ENCODE measurements around the gene KCNK1. TPM values are rescaled to one million over a fixed set of nuclear protein-coding genes. Genes with fewer than 3 reads are reported as not detected.

The KCNK1 gene
- total RNA-seq, 4 donors from 2014 or later = 2.2 to 5.5 (median 3.2) TPM

- WGBS, 2 donors (ENCODE audit: low coverage in 1 of 2) = 75 to 78% methylated on average over 3 to 5 of the region's 6 CpGs
- H3K4me1 ChIP-seq = no peaks in the 10 kb centered on the region
- TF ChIP-seq POLR2AphosphoS5 (IDR thresholded peaks at IDR 0.05) (no peak), CTCF (IDR thresholded peaks at IDR 0.05) (no peak), POLR2A (IDR thresholded peaks at IDR 0.05) (no peak), EP300 (IDR thresholded peaks at IDR 0.05) (no peak)
- no peaks in the 10 kb centered on the region for H3K27me3 ChIP-seq
- no peak for ATAC-seq
- no peak overlapping the region for H3K27ac ChIP-seq
- no peaks in the 10 kb centered on the region for H3K9me3 ChIP-seq
- no peak overlapping the region for H3K4me3 ChIP-seq
- no peaks in the 10 kb centered on the region for H3K36me3 ChIP-seq
Observed at GRCh38 chr1:233641029-233641428, 27.1 kb downstream of the KCNK1 start.

GRCh38 chr1:233647073-233647472, 33.2 kb downstream of the KCNK1 start:
- H3K36me3 ChIP-seq = no peaks in the 10 kb centered on the region
- ATAC-seq = no peak
- no peak overlapping the region for H3K27ac ChIP-seq
- TF ChIP-seq POLR2A (IDR thresholded peaks at IDR 0.05) (no peak), CTCF (IDR thresholded peaks at IDR 0.05) (no peak), EP300 (IDR thresholded peaks at IDR 0.05) (no peak), POLR2AphosphoS5 (IDR thresholded peaks at IDR 0.05) (no peak)
- no peak overlapping the region for H3K4me3 ChIP-seq
- WGBS, 2 donors (ENCODE audit: low coverage in 1 of 2) = 5 to 15% methylated on average over 3 to 4 of the region's 4 CpGs
- peaks cover 0 to 7% (median 0%) of the 10 kb centered on the region in 3 donors for H3K9me3 ChIP-seq
- peaks cover 10% of the 10 kb centered on the region for H3K27me3 ChIP-seq
- no peaks in the 10 kb centered on the region for H3K4me1 ChIP-seq

- Histone ChIP-seq H3K27me3 (peaks cover 10% of the 10 kb centered on the region), H3K4me3 (no peak overlapping the region), H3K36me3 (no peaks in the 10 kb centered on the region), H3K4me1 (no peaks in the 10 kb centered on the region), H3K27ac (no peak overlapping the region), H3K9me3 (peaks cover 0 to 7% (median 0%) of the 10 kb centered on the region in 3 donors)
- 73% methylated on average over 2 of the region's 2 CpGs; no CpG with 5 or more reads in 1 of the 2 donors for WGBS, 2 donors (ENCODE audit: low coverage in 1 of 2)
- ATAC-seq = no peak
- TF ChIP-seq EP300 (IDR thresholded peaks at IDR 0.05) (no peak), CTCF (IDR thresholded peaks at IDR 0.05) (no peak), POLR2AphosphoS5 (IDR thresholded peaks at IDR 0.05) (no peak), POLR2A (IDR thresholded peaks at IDR 0.05) (no peak)
Observed at GRCh38 chr1:233647636-233648035, 33.7 kb downstream of the KCNK1 start.

GRCh38 chr1:233651061-233651460, 37.2 kb downstream of the KCNK1 start:
- 80 to 86% methylated on average over 2 to 5 of the region's 5 CpGs for WGBS, 2 donors (ENCODE audit: low coverage in 1 of 2)
- peaks cover 10% of the 10 kb centered on the region for H3K27me3 ChIP-seq
- H3K36me3 ChIP-seq = no peaks in the 10 kb centered on the region
- H3K27ac ChIP-seq = no peak overlapping the region
- H3K4me1 ChIP-seq = no peaks in the 10 kb centered on the region
- TF ChIP-seq CTCF (IDR thresholded peaks at IDR 0.05) (no peak), EP300 (IDR thresholded peaks at IDR 0.05) (no peak), POLR2AphosphoS5 (IDR thresholded peaks at IDR 0.05) (no peak), POLR2A (IDR thresholded peaks at IDR 0.05) (no peak)
- ATAC-seq = no peak
- peaks cover 0 to 7% (median 0%) of the 10 kb centered on the region in 3 donors for H3K9me3 ChIP-seq
- H3K4me3 ChIP-seq = no peak overlapping the region

GRCh38 chr1:233651563-233652233, 37.8 kb downstream of the KCNK1 start:
- no peaks in the 10 kb centered on the region for H3K36me3 ChIP-seq
- TF ChIP-seq POLR2AphosphoS5 (IDR thresholded peaks at IDR 0.05) (no peak), EP300 (IDR thresholded peaks at IDR 0.05) (no peak), POLR2A (IDR thresholded peaks at IDR 0.05) (no peak), CTCF (IDR thresholded peaks at IDR 0.05) (no peak)
- H3K27me3 ChIP-seq = peaks cover 10% of the 10 kb centered on the region
- peaks cover 0 to 7% (median 0%) of the 10 kb centered on the region in 3 donors for H3K9me3 ChIP-seq
- no peaks in the 10 kb centered on the region for H3K4me1 ChIP-seq
- no peak for ATAC-seq
- no peak overlapping the region for H3K27ac ChIP-seq
- H3K4me3 ChIP-seq = no peak overlapping the region
- WGBS, 2 donors (ENCODE audit: low coverage in 1 of 2) = 58 to 75% methylated on average over 5 of the region's 5 CpGs
